Fibroblast of mammary gland (primary cell): ENCODE data around the gene COL4A1.

Experiments
- DNase-seq: peaks from one replicate; pipeline ENCODE4 v3.0.0-alpha.2; 2010; ENCODE audit warnings: low read depth
- H3K4me3 ChIP-seq: 2 replicates; pipeline ENCODE4 v1.5.1; 2011; ENCODE audit warnings: low read depth, mild to moderate bottlenecking, low read length, moderate library complexity; ENCODE audit not compliant: control insufficient read depth
- CTCF ChIP-seq: conservative IDR thresholded peaks from 2 replicates; pipeline ENCODE4 v1.5.1; 2011; ENCODE audit warnings: low read depth, low read length, inconsistent platforms; ENCODE audit not compliant: control insufficient read depth, insufficient read depth

The COL4A1 gene

GRCh38 chr13:110244071-110244830, 62.7 kb downstream of the COL4A1 start:
- no peak overlapping the region for H3K4me3 ChIP-seq
- DNase-seq: peak; percentile 92
- no peak for TF ChIP-seq CTCF

- H3K4me3 ChIP-seq: no peak overlapping the region
- no peak for TF ChIP-seq CTCF
- no peak for DNase-seq
These were observed 64.3 kb downstream of the COL4A1 start for GRCh38 chr13:110242615-110243014.

GRCh38 chr13:110240943-110241342, 66.0 kb downstream of the COL4A1 start:
- no peak for DNase-seq
- TF ChIP-seq CTCF: no peak
- H3K4me3 ChIP-seq: no peak overlapping the region

GRCh38 chr13:110240352-110240751, 66.6 kb downstream of the COL4A1 start:
- no peak for TF ChIP-seq CTCF
- no peak overlapping the region for H3K4me3 ChIP-seq
- DNase-seq: no peak

- peak; percentile 43 for DNase-seq
- TF ChIP-seq CTCF: peak; percentile 33
- no peak overlapping the region for H3K4me3 ChIP-seq
These were observed 67.5 kb downstream of the COL4A1 start for GRCh38 chr13:110239280-110240125.

GRCh38 chr13:110238818-110239195, 68.2 kb downstream of the COL4A1 start:
- peak; percentile 51 for DNase-seq
- no peak overlapping the region for H3K4me3 ChIP-seq
- TF ChIP-seq CTCF: no peak
